ENCODE results near the gene RGS7.

RGS7 gene

GRCh38 chr1:241362350-241362749 is 5.3 kb upstream of the RGS7 start:
- H3K9me3 ChIP-seq (ENCODE audit: control insufficient read depth, low read length): peaks cover 4% of the 10 kb centered on the region
- no peak overlapping the region for H3K9ac ChIP-seq (ENCODE audit: low read length)
- H3K4me1 ChIP-seq (ENCODE audit: control insufficient read depth, insufficient read depth, low read length): no peaks in the 10 kb centered on the region
- no peak for DNase-seq (ENCODE audit: low read depth)
- H3K4me3 ChIP-seq (ENCODE audit: low read length): no peak overlapping the region
- no peaks in the 10 kb centered on the region for H3K36me3 ChIP-seq (ENCODE audit: control insufficient read depth, insufficient read depth, low read length, severe bottlenecking)
- peaks cover 5% of the 10 kb centered on the region for H3K27me3 ChIP-seq (replicated peaks; ENCODE audit: control insufficient read depth, insufficient read depth, low read length)

GRCh38 chr1:241357366-241358340 is 648 bp upstream of the RGS7 start:
- no peak for DNase-seq (ENCODE audit: low read depth)
- Histone ChIP-seq H3K36me3 (ENCODE audit: control insufficient read depth, insufficient read depth, low read length, severe bottlenecking) (no peaks in the 10 kb centered on the region), H3K9ac (ENCODE audit: low read length) (no peak overlapping the region), H3K9me3 (ENCODE audit: control insufficient read depth, low read length) (no peaks in the 10 kb centered on the region), H3K4me1 (ENCODE audit: control insufficient read depth, insufficient read depth, low read length) (no peaks in the 10 kb centered on the region), H3K4me3 (ENCODE audit: low read length) (peak overlapping the region; percentile 79), H3K27me3 (replicated peaks; ENCODE audit: control insufficient read depth, insufficient read depth, low read length) (peaks cover 17% of the 10 kb centered on the region)

GRCh38 chr1:241356187-241356518 is 852 bp downstream of the RGS7 start:
- peaks cover 17% of the 10 kb centered on the region for H3K27me3 ChIP-seq (replicated peaks; ENCODE audit: control insufficient read depth, insufficient read depth, low read length)
- peak overlapping the region; percentile 79 for H3K4me3 ChIP-seq (ENCODE audit: low read length)
- no peaks in the 10 kb centered on the region for H3K4me1 ChIP-seq (ENCODE audit: control insufficient read depth, insufficient read depth, low read length)
- no peak for DNase-seq (ENCODE audit: low read depth)
- H3K9ac ChIP-seq (ENCODE audit: low read length): no peak overlapping the region
- H3K9me3 ChIP-seq (ENCODE audit: control insufficient read depth, low read length): no peaks in the 10 kb centered on the region
- H3K36me3 ChIP-seq (ENCODE audit: control insufficient read depth, insufficient read depth, low read length, severe bottlenecking): no peaks in the 10 kb centered on the region

GRCh38 chr1:241355311-241356010 is 1.5 kb downstream of the RGS7 start:
- H3K9ac ChIP-seq (ENCODE audit: low read length): no peak overlapping the region
- H3K4me3 ChIP-seq (ENCODE audit: low read length): no peak overlapping the region
- H3K9me3 ChIP-seq (ENCODE audit: control insufficient read depth, low read length): no peaks in the 10 kb centered on the region
- no peaks in the 10 kb centered on the region for H3K36me3 ChIP-seq (ENCODE audit: control insufficient read depth, insufficient read depth, low read length, severe bottlenecking)
- H3K27me3 ChIP-seq (replicated peaks; ENCODE audit: control insufficient read depth, insufficient read depth, low read length): peaks cover 12% of the 10 kb centered on the region
- DNase-seq (ENCODE audit: low read depth): no peak
- H3K4me1 ChIP-seq (ENCODE audit: control insufficient read depth, insufficient read depth, low read length): no peaks in the 10 kb centered on the region

GRCh38 chr1:241352401-241352800 is 4.6 kb downstream of the RGS7 start:
- no peak overlapping the region for H3K4me3 ChIP-seq (ENCODE audit: low read length)
- H3K9ac ChIP-seq (ENCODE audit: low read length): no peak overlapping the region
- H3K36me3 ChIP-seq (ENCODE audit: control insufficient read depth, insufficient read depth, low read length, severe bottlenecking): no peaks in the 10 kb centered on the region
- DNase-seq (ENCODE audit: low read depth): no peak
- no peaks in the 10 kb centered on the region for H3K9me3 ChIP-seq (ENCODE audit: control insufficient read depth, low read length)
- H3K27me3 ChIP-seq (replicated peaks; ENCODE audit: control insufficient read depth, insufficient read depth, low read length): peaks cover 15% of the 10 kb centered on the region
- H3K4me1 ChIP-seq (ENCODE audit: control insufficient read depth, insufficient read depth, low read length): no peaks in the 10 kb centered on the region

- no peak for DNase-seq (ENCODE audit: low read depth)
- Histone ChIP-seq H3K9me3 (ENCODE audit: control insufficient read depth, low read length) (no peaks in the 10 kb centered on the region), H3K4me3 (ENCODE audit: low read length) (no peak overlapping the region), H3K4me1 (ENCODE audit: control insufficient read depth, insufficient read depth, low read length) (no peaks in the 10 kb centered on the region), H3K9ac (ENCODE audit: low read length) (no peak overlapping the region), H3K27me3 (replicated peaks; ENCODE audit: control insufficient read depth, insufficient read depth, low read length) (peaks cover 15% of the 10 kb centered on the region), H3K36me3 (ENCODE audit: control insufficient read depth, insufficient read depth, low read length, severe bottlenecking) (no peaks in the 10 kb centered on the region)
Measured at GRCh38 chr1:241351841-241352240, 5.2 kb downstream of the RGS7 start.

GRCh38 chr1:241343956-241344355 is 13.0 kb downstream of the RGS7 start:
- Histone ChIP-seq H3K4me3 (ENCODE audit: low read length) (no peak overlapping the region), H3K9me3 (ENCODE audit: control insufficient read depth, low read length) (no peaks in the 10 kb centered on the region), H3K4me1 (ENCODE audit: control insufficient read depth, insufficient read depth, low read length) (no peaks in the 10 kb centered on the region), H3K36me3 (ENCODE audit: control insufficient read depth, insufficient read depth, low read length, severe bottlenecking) (no peaks in the 10 kb centered on the region), H3K9ac (ENCODE audit: low read length) (no peak overlapping the region), H3K27me3 (replicated peaks; ENCODE audit: control insufficient read depth, insufficient read depth, low read length) (no peaks in the 10 kb centered on the region)
- no peak for DNase-seq (ENCODE audit: low read depth)

- no peaks in the 10 kb centered on the region for H3K27me3 ChIP-seq (replicated peaks; ENCODE audit: control insufficient read depth, insufficient read depth, low read length)
- no peak overlapping the region for H3K4me3 ChIP-seq (ENCODE audit: low read length)
- H3K4me1 ChIP-seq (ENCODE audit: control insufficient read depth, insufficient read depth, low read length): no peaks in the 10 kb centered on the region
- peak; percentile 27 for DNase-seq (ENCODE audit: low read depth)
- H3K9ac ChIP-seq (ENCODE audit: low read length): no peak overlapping the region
- H3K36me3 ChIP-seq (ENCODE audit: control insufficient read depth, insufficient read depth, low read length, severe bottlenecking): no peaks in the 10 kb centered on the region
- H3K9me3 ChIP-seq (ENCODE audit: control insufficient read depth, low read length): no peaks in the 10 kb centered on the region
Measured at GRCh38 chr1:241336335-241336734, 20.7 kb downstream of the RGS7 start.

- Histone ChIP-seq H3K4me3 (ENCODE audit: low read length) (no peak overlapping the region), H3K36me3 (ENCODE audit: control insufficient read depth, insufficient read depth, low read length, severe bottlenecking) (no peaks in the 10 kb centered on the region), H3K27me3 (replicated peaks; ENCODE audit: control insufficient read depth, insufficient read depth, low read length) (no peaks in the 10 kb centered on the region), H3K9me3 (ENCODE audit: control insufficient read depth, low read length) (no peaks in the 10 kb centered on the region), H3K9ac (ENCODE audit: low read length) (no peak overlapping the region), H3K4me1 (ENCODE audit: control insufficient read depth, insufficient read depth, low read length) (no peaks in the 10 kb centered on the region)
- DNase-seq (ENCODE audit: low read depth): no peak
Measured at GRCh38 chr1:241332987-241333386, 24.0 kb downstream of the RGS7 start.

GRCh38 chr1:241332037-241332409 is 25.0 kb downstream of the RGS7 start:
- H3K27me3 ChIP-seq (replicated peaks; ENCODE audit: control insufficient read depth, insufficient read depth, low read length): no peaks in the 10 kb centered on the region
- H3K4me1 ChIP-seq (ENCODE audit: control insufficient read depth, insufficient read depth, low read length): no peaks in the 10 kb centered on the region
- H3K9ac ChIP-seq (ENCODE audit: low read length): no peak overlapping the region
- H3K36me3 ChIP-seq (ENCODE audit: control insufficient read depth, insufficient read depth, low read length, severe bottlenecking): no peaks in the 10 kb centered on the region
- no peak overlapping the region for H3K4me3 ChIP-seq (ENCODE audit: low read length)
- no peaks in the 10 kb centered on the region for H3K9me3 ChIP-seq (ENCODE audit: control insufficient read depth, low read length)
- DNase-seq (ENCODE audit: low read depth): no peak

GRCh38 chr1:241331328-241332036 is 25.5 kb downstream of the RGS7 start:
- Histone ChIP-seq H3K36me3 (ENCODE audit: control insufficient read depth, insufficient read depth, low read length, severe bottlenecking) (no peaks in the 10 kb centered on the region), H3K9ac (ENCODE audit: low read length) (no peak overlapping the region), H3K27me3 (replicated peaks; ENCODE audit: control insufficient read depth, insufficient read depth, low read length) (no peaks in the 10 kb centered on the region), H3K4me3 (ENCODE audit: low read length) (no peak overlapping the region), H3K4me1 (ENCODE audit: control insufficient read depth, insufficient read depth, low read length) (no peaks in the 10 kb centered on the region), H3K9me3 (ENCODE audit: control insufficient read depth, low read length) (no peaks in the 10 kb centered on the region)
- DNase-seq (ENCODE audit: low read depth): no peak
